22Rv1 (cell line): ENCODE data around the gene CPAMD8.

Experiments
- H3K27ac ChIP-seq: fragments of 450-650 bp; 2 replicates; pipeline ENCODE4 v1.5.1; 2017
- ZFX ChIP-seq: fragments of 450-650 bp; IDR thresholded peaks from 2 replicates; pipeline ENCODE4 v1.6.1; 2017; ENCODE audit warnings: antibody characterized with exemption, borderline replicate concordance
- TF ChIP-seq, protein P1 (sequence below): fragments of 450-650 bp; IDR thresholded peaks from 2 replicates; pipeline ENCODE4 v1.5.1; 2017; ENCODE audit warnings: mild to moderate bottlenecking

CPAMD8 gene

GRCh38 chr19:16894080-16894479 lies 132.5 kb downstream of the CPAMD8 start:
- TF ChIP-seq, protein P1, sequence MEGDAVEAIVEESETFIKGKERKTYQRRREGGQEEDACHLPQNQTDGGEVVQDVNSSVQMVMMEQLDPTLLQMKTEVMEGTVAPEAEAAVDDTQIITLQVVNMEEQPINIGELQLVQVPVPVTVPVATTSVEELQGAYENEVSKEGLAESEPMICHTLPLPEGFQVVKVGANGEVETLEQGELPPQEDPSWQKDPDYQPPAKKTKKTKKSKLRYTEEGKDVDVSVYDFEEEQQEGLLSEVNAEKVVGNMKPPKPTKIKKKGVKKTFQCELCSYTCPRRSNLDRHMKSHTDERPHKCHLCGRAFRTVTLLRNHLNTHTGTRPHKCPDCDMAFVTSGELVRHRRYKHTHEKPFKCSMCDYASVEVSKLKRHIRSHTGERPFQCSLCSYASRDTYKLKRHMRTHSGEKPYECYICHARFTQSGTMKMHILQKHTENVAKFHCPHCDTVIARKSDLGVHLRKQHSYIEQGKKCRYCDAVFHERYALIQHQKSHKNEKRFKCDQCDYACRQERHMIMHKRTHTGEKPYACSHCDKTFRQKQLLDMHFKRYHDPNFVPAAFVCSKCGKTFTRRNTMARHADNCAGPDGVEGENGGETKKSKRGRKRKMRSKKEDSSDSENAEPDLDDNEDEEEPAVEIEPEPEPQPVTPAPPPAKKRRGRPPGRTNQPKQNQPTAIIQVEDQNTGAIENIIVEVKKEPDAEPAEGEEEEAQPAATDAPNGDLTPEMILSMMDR: no peak
- no peak for TF ChIP-seq ZFX
- H3K27ac ChIP-seq: no peak overlapping the region

- no peak for TF ChIP-seq ZFX
- TF ChIP-seq, protein P1: no peak
- no peak overlapping the region for H3K27ac ChIP-seq
These were observed 133.0 kb downstream of the CPAMD8 start for GRCh38 chr19:16893686-16893989.

- no peak overlapping the region for H3K27ac ChIP-seq
- TF ChIP-seq ZFX: no peak
- TF ChIP-seq, protein P1: no peak
These were observed 133.5 kb downstream of the CPAMD8 start for GRCh38 chr19:16892868-16893685.

- TF ChIP-seq, protein P1: no peak
- TF ChIP-seq ZFX: no peak
- no peak overlapping the region for H3K27ac ChIP-seq
These were observed 134.2 kb downstream of the CPAMD8 start for GRCh38 chr19:16892436-16892835.

GRCh38 chr19:16891696-16892382 lies 134.8 kb downstream of the CPAMD8 start:
- H3K27ac ChIP-seq: no peak overlapping the region

GRCh38 chr19:16890461-16891184 lies 136.0 kb downstream of the CPAMD8 start:
- H3K27ac ChIP-seq: peak overlapping the region; percentile 81
- TF ChIP-seq, protein P1: no peak
- TF ChIP-seq ZFX: no peak

More at GRCh38 chr19:16891696-16892382, 134.8 kb downstream of the CPAMD8 start:
- TF ChIP-seq, protein P1: no peak
- TF ChIP-seq ZFX: no peak
